Fibroblast of skin of right biceps (primary cell): Measurements from ENCODE around the gene RSU1.

ENCODE experiments used
- DNase-seq: peaks from one replicate; pipeline ENCODE4 v3.0.0-alpha.2; 2013

Gene RSU1

GRCh38 chr10:16820421-16820820, 3.2 kb upstream of the RSU1 start:
- no peak for DNase-seq

- no peak for DNase-seq
Observed at GRCh38 chr10:16820018-16820417, 2.8 kb upstream of the RSU1 start.

- DNase-seq = no peak
Observed at GRCh38 chr10:16819436-16819835, 2.2 kb upstream of the RSU1 start.

GRCh38 chr10:16819026-16819425, 1.8 kb upstream of the RSU1 start:
- DNase-seq = no peak

- no peak for DNase-seq
Observed at GRCh38 chr10:16816830-16817124, 447 bp downstream of the RSU1 start.

GRCh38 chr10:16816171-16816570, 1.1 kb downstream of the RSU1 start:
- no peak for DNase-seq

- no peak for DNase-seq
Observed at GRCh38 chr10:16814012-16814411, 3.2 kb downstream of the RSU1 start.

GRCh38 chr10:16812676-16813075, 4.5 kb downstream of the RSU1 start:
- no peak for DNase-seq

- no peak for DNase-seq
Observed at GRCh38 chr10:16811765-16812164, 5.5 kb downstream of the RSU1 start.

- DNase-seq = no peak
Observed at GRCh38 chr10:16811292-16811691, 5.9 kb downstream of the RSU1 start.

- peak; percentile 23 for DNase-seq
Observed at GRCh38 chr10:16809074-16809718, 8.0 kb downstream of the RSU1 start.

GRCh38 chr10:16804123-16804522, 13.1 kb downstream of the RSU1 start:
- no peak for DNase-seq

- no peak for DNase-seq
Observed at GRCh38 chr10:16803464-16803863, 13.8 kb downstream of the RSU1 start.

GRCh38 chr10:16799621-16800020, 17.6 kb downstream of the RSU1 start:
- no peak for DNase-seq

GRCh38 chr10:16798571-16798970, 18.7 kb downstream of the RSU1 start:
- DNase-seq = no peak

GRCh38 chr10:16795410-16796073, 21.7 kb downstream of the RSU1 start:
- no peak for DNase-seq

GRCh38 chr10:16794005-16794404, 23.2 kb downstream of the RSU1 start:
- no peak for DNase-seq

- DNase-seq = peak; percentile 28
Observed at GRCh38 chr10:16792675-16793074, 24.5 kb downstream of the RSU1 start.

- no peak for DNase-seq
Observed at GRCh38 chr10:16789765-16790164, 27.5 kb downstream of the RSU1 start.

GRCh38 chr10:16789261-16789660, 28.0 kb downstream of the RSU1 start:
- no peak for DNase-seq

- no peak for DNase-seq
Observed at GRCh38 chr10:16788778-16789177, 28.4 kb downstream of the RSU1 start.

- DNase-seq = no peak
Observed at GRCh38 chr10:16788125-16788524, 29.1 kb downstream of the RSU1 start.

GRCh38 chr10:16787361-16787791, 29.8 kb downstream of the RSU1 start:
- no peak for DNase-seq

- no peak for DNase-seq
Observed at GRCh38 chr10:16780338-16780880, 36.8 kb downstream of the RSU1 start.

- no peak for DNase-seq
Observed at GRCh38 chr10:16779384-16779915, 37.8 kb downstream of the RSU1 start.
